BLaER1 treated with 17β-estradiol and CSF1 and Interleukin-3, amounts not matched to agents 10 nM and 100 nM (cell line): ENCODE data around the gene XRCC4.

Source experiments
- H3K27ac ChIP-seq, 11 experiments: shearing (Covaris generic); formaldehyde crosslinking; 2 replicates each; pipeline ENCODE4 v1.8.1; 2022
- H3K27me3 ChIP-seq, 11 experiments: shearing (Covaris generic); formaldehyde crosslinking; 2 replicates each; pipeline ENCODE4 v1.8.1; 2022
- H3K36me3 ChIP-seq, 11 experiments: shearing (Covaris generic); formaldehyde crosslinking; 2 replicates each; pipeline ENCODE4 v1.8.1; 2022
- H3K4me1 ChIP-seq, 10 experiments: shearing (Covaris generic); formaldehyde crosslinking; 2 replicates each; pipeline ENCODE4 v1.8.1; 2022
- H3K4me2 ChIP-seq, 11 experiments: shearing (Covaris generic); formaldehyde crosslinking; 2 replicates each; pipeline ENCODE4 v1.8.1; 2022
- H3K4me3 ChIP-seq, 10 experiments: shearing (Covaris generic); formaldehyde crosslinking; 2 replicates each; pipeline ENCODE4 v1.8.1; 2022
- H3K9ac ChIP-seq, 11 experiments: shearing (Covaris generic); formaldehyde crosslinking; 2 replicates each; pipeline ENCODE4 v1.8.1; 2022
- H3K9me3 ChIP-seq, 11 experiments: shearing (Covaris generic); formaldehyde crosslinking; replicated peaks in 1 of 11; 2 replicates each; pipeline ENCODE4 v1.8.1; 2022
- H4K20me1 ChIP-seq, 11 experiments: shearing (Covaris generic); formaldehyde crosslinking; 2 replicates each; pipeline ENCODE4 v1.8.1; 2022
- Cebpa-rat ChIP-seq, 11 experiments: shearing (Covaris generic); IDR thresholded peaks; 2 replicates each; pipeline ENCODE4 v1.8.1; 2022

The XRCC4 gene

GRCh38 chr5:83199126-83199525 lies 121.8 kb downstream of the XRCC4 start:
- no peak overlapping the region for H3K4me3 ChIP-seq
- H3K9me3 ChIP-seq: no peaks in the 10 kb centered on the region
- no peaks in the 10 kb centered on the region for H3K4me1 ChIP-seq
- no peak overlapping the region for H3K4me2 ChIP-seq
- no peak overlapping the region for H3K9ac ChIP-seq
- no peaks in the 10 kb centered on the region for H3K27me3 ChIP-seq
- TF ChIP-seq Cebpa-rat (IDR thresholded peaks at IDR 0.05): no peak
- no peaks in the 10 kb centered on the region for H4K20me1 ChIP-seq
- no peak overlapping the region for H3K27ac ChIP-seq
- H3K36me3 ChIP-seq: peaks cover 0 to 32% (median 12%) of the 10 kb centered on the region in 11 experiments; a peak in 13 of 22 replicates

GRCh38 chr5:83204651-83205050 lies 127.3 kb downstream of the XRCC4 start:
- Histone ChIP-seq H3K4me3 (no peak overlapping the region), H3K36me3 (peaks cover 0 to 46% (median 12%) of the 10 kb centered on the region in 11 experiments; a peak in 15 of 22 replicates), H3K9ac (no peak overlapping the region), H3K27ac (no peak overlapping the region), H3K9me3 (no peaks in the 10 kb centered on the region), H3K4me2 (no peak overlapping the region), H3K4me1 (no peaks in the 10 kb centered on the region; a peak in 1 of 20 replicates), H4K20me1 (no peaks in the 10 kb centered on the region), H3K27me3 (no peaks in the 10 kb centered on the region)
- no peak for TF ChIP-seq Cebpa-rat (IDR thresholded peaks at IDR 0.05)

GRCh38 chr5:83209963-83210362 lies 132.6 kb downstream of the XRCC4 start:
- Histone ChIP-seq H3K36me3 (peaks cover 0 to 49% (median 12%) of the 10 kb centered on the region in 11 experiments; a peak in 13 of 22 replicates), H3K4me3 (no peak overlapping the region), H3K4me2 (no peak overlapping the region; a peak in 1 of 22 replicates), H3K27ac (no peak overlapping the region), H3K9me3 (no peaks in the 10 kb centered on the region), H4K20me1 (no peaks in the 10 kb centered on the region), H3K27me3 (no peaks in the 10 kb centered on the region), H3K4me1 (no peaks in the 10 kb centered on the region; a peak in 1 of 20 replicates), H3K9ac (no peak overlapping the region)
- TF ChIP-seq Cebpa-rat (IDR thresholded peaks at IDR 0.05): no peak

- Histone ChIP-seq H3K27me3 (no peaks in the 10 kb centered on the region), H3K4me1 (no peaks in the 10 kb centered on the region), H3K9ac (no peak overlapping the region), H4K20me1 (no peaks in the 10 kb centered on the region), H3K4me3 (no peak overlapping the region), H3K9me3 (no peaks in the 10 kb centered on the region), H3K27ac (no peak overlapping the region), H3K4me2 (no peak overlapping the region), H3K36me3 (peaks cover 0 to 4% (median 0%) of the 10 kb centered on the region in 11 experiments; a peak in 1 of 22 replicates)
- TF ChIP-seq Cebpa-rat (IDR thresholded peaks at IDR 0.05): no peak
Measured at GRCh38 chr5:83219077-83219476, 141.7 kb downstream of the XRCC4 start.

- Histone ChIP-seq H4K20me1 (no peaks in the 10 kb centered on the region), H3K36me3 (peaks cover 0 to 4% (median 0%) of the 10 kb centered on the region in 11 experiments; a peak in 1 of 22 replicates), H3K4me1 (no peaks in the 10 kb centered on the region), H3K4me2 (no peak overlapping the region), H3K27me3 (no peaks in the 10 kb centered on the region), H3K27ac (no peak overlapping the region), H3K9me3 (no peaks in the 10 kb centered on the region), H3K9ac (no peak overlapping the region), H3K4me3 (no peak overlapping the region)
- no peak for TF ChIP-seq Cebpa-rat (IDR thresholded peaks at IDR 0.05)
Measured at GRCh38 chr5:83219495-83219894, 142.1 kb downstream of the XRCC4 start.

GRCh38 chr5:83220331-83220730 lies 143.0 kb downstream of the XRCC4 start:
- H3K4me2 ChIP-seq: no peak overlapping the region
- no peaks in the 10 kb centered on the region for H4K20me1 ChIP-seq
- no peak overlapping the region for H3K9ac ChIP-seq
- H3K27me3 ChIP-seq: no peaks in the 10 kb centered on the region
- peaks cover 0 to 4% (median 0%) of the 10 kb centered on the region in 11 experiments; a peak in 1 of 22 replicates for H3K36me3 ChIP-seq
- H3K9me3 ChIP-seq: no peaks in the 10 kb centered on the region
- H3K27ac ChIP-seq: no peak overlapping the region
- no peak for TF ChIP-seq Cebpa-rat (IDR thresholded peaks at IDR 0.05)
- H3K4me1 ChIP-seq: no peaks in the 10 kb centered on the region
- H3K4me3 ChIP-seq: no peak overlapping the region

- no peak for TF ChIP-seq Cebpa-rat (IDR thresholded peaks at IDR 0.05)
- Histone ChIP-seq H4K20me1 (no peaks in the 10 kb centered on the region), H3K9ac (no peak overlapping the region), H3K36me3 (peaks cover 0 to 4% (median 0%) of the 10 kb centered on the region in 11 experiments; a peak in 1 of 22 replicates), H3K27ac (no peak overlapping the region), H3K9me3 (no peaks in the 10 kb centered on the region), H3K4me1 (no peaks in the 10 kb centered on the region; a peak in 2 of 20 replicates), H3K27me3 (no peaks in the 10 kb centered on the region), H3K4me2 (no peak overlapping the region), H3K4me3 (no peak overlapping the region)
Measured at GRCh38 chr5:83222906-83223305, 145.6 kb downstream of the XRCC4 start.

- no peak for TF ChIP-seq Cebpa-rat (IDR thresholded peaks at IDR 0.05)
- no peaks in the 10 kb centered on the region; a peak in 2 of 20 replicates for H3K4me1 ChIP-seq
- H3K36me3 ChIP-seq: no peaks in the 10 kb centered on the region
- H3K9me3 ChIP-seq: no peaks in the 10 kb centered on the region
- no peak overlapping the region for H3K27ac ChIP-seq
- H3K4me2 ChIP-seq: no peak overlapping the region
- H3K27me3 ChIP-seq: no peaks in the 10 kb centered on the region
- no peak overlapping the region for H3K9ac ChIP-seq
- no peaks in the 10 kb centered on the region for H4K20me1 ChIP-seq
- no peak overlapping the region for H3K4me3 ChIP-seq
Measured at GRCh38 chr5:83227611-83228010, 150.3 kb downstream of the XRCC4 start.

- no peak for TF ChIP-seq Cebpa-rat (IDR thresholded peaks at IDR 0.05)
- Histone ChIP-seq H3K4me2 (no peak overlapping the region), H4K20me1 (no peaks in the 10 kb centered on the region), H3K9ac (no peak overlapping the region), H3K9me3 (no peaks in the 10 kb centered on the region), H3K36me3 (no peaks in the 10 kb centered on the region), H3K4me1 (no peaks in the 10 kb centered on the region; a peak in 2 of 20 replicates), H3K4me3 (no peak overlapping the region), H3K27me3 (no peaks in the 10 kb centered on the region), H3K27ac (no peak overlapping the region)
Measured at GRCh38 chr5:83230511-83230910, 153.2 kb downstream of the XRCC4 start.

- Histone ChIP-seq H3K27me3 (no peaks in the 10 kb centered on the region), H3K27ac (no peak overlapping the region), H3K9me3 (no peaks in the 10 kb centered on the region), H4K20me1 (no peaks in the 10 kb centered on the region), H3K4me2 (no peak overlapping the region), H3K36me3 (peaks cover 0 to 12% (median 0%) of the 10 kb centered on the region in 11 experiments; a peak in 2 of 22 replicates), H3K4me1 (peaks cover 0 to 10% (median 0%) of the 10 kb centered on the region in 10 experiments; a peak in 2 of 20 replicates), H3K4me3 (no peak overlapping the region), H3K9ac (no peak overlapping the region)
- no peak for TF ChIP-seq Cebpa-rat (IDR thresholded peaks at IDR 0.05)
Measured at GRCh38 chr5:83244516-83244915, 167.2 kb downstream of the XRCC4 start.
